Osteoblast (primary cell): Measurements from ENCODE around the gene MEIS1. TPM values are rescaled to one million over a fixed set of nuclear protein-coding genes. Genes with fewer than 3 reads are reported as not detected.
A peak's percentile ranks its signal among the peaks of the same experiment; 100 is the strongest.

Experiments used
- DNase-seq: peaks from one replicate; pipeline ENCODE4 v3.0.0; 2011; ENCODE audit warnings: low spot score, mixed read lengths; ENCODE audit not compliant: insufficient read length; ENCODE audit errors: missing footprints
- H2AFZ ChIP-seq: 2 replicates; pipeline ENCODE4 v1.6.0; 2011; ENCODE audit warnings: mild to moderate bottlenecking, low read length
- H3K27ac ChIP-seq: 2 replicates; pipeline ENCODE4 v1.5.1; 2011; ENCODE audit warnings: mild to moderate bottlenecking, low read depth, low read length, moderate library complexity
- H3K27me3 ChIP-seq: 2 replicates; pipeline ENCODE4 v1.6.0; 2012; ENCODE audit warnings: mild to moderate bottlenecking, control low read depth, inconsistent platforms, low read length, moderate library complexity; ENCODE audit not compliant: insufficient read depth
- H3K36me3 ChIP-seq: 2 replicates; pipeline ENCODE4 v1.5.1; 2011; ENCODE audit warnings: mild to moderate bottlenecking, low read length, control low read depth, moderate library complexity; ENCODE audit not compliant: insufficient read depth
- H3K4me1 ChIP-seq: 2 replicates; pipeline ENCODE4 v1.5.1; 2011; ENCODE audit warnings: mild to moderate bottlenecking, low read length, control low read depth, moderate library complexity; ENCODE audit not compliant: insufficient read depth
- H3K4me2 ChIP-seq: 2 replicates; pipeline ENCODE4 v1.6.0; 2011; ENCODE audit warnings: mild to moderate bottlenecking, low read length; ENCODE audit not compliant: insufficient read depth
- H3K4me3 ChIP-seq: fragments of 200-600 bp; sonication (generic); 3 replicates; pipeline ENCODE4 v1.5.1; 2012; ENCODE audit warnings: mild to moderate bottlenecking, low read length, inconsistent platforms; ENCODE audit not compliant: insufficient read depth
- H3K79me2 ChIP-seq: 2 replicates; pipeline ENCODE4 v1.6.0; 2012; ENCODE audit warnings: mild to moderate bottlenecking, low read length, control low read depth, inconsistent platforms; ENCODE audit not compliant: insufficient read depth
- H3K9me3 ChIP-seq: 2 replicates; pipeline ENCODE4 v1.5.1; 2011; ENCODE audit warnings: low read depth, low read length, control low read depth
- H4K20me1 ChIP-seq: 2 replicates; pipeline ENCODE4 v1.6.0; 2012; ENCODE audit warnings: mild to moderate bottlenecking, low read length, control low read depth; ENCODE audit not compliant: insufficient read depth
- CTCF ChIP-seq: IDR thresholded peaks from 2 replicates; pipeline ENCODE4 v1.5.1; 2011; ENCODE audit warnings: mild to moderate bottlenecking, low read depth, low read length, moderate library complexity; ENCODE audit errors: extremely low read depth
- total RNA-seq: library from RNA; depleted of rRNA; stranded (reverse); fragments of >200 nt; gene quantifications from 2 replicates; pipeline ENCODE4 v1.2.3, GENCODE V29; 2012

The MEIS1 gene
- total RNA-seq, 1 donor = 11.9 TPM

GRCh38 chr2:66594001-66594400 lies 159.1 kb downstream of the MEIS1 start:
- no peak overlapping the region for H3K4me2 ChIP-seq
- no peak overlapping the region for H3K4me3 ChIP-seq
- no peaks in the 10 kb centered on the region for H3K9me3 ChIP-seq
- no peaks in the 10 kb centered on the region for H3K4me1 ChIP-seq
- no peaks in the 10 kb centered on the region for H3K79me2 ChIP-seq
- no peaks in the 10 kb centered on the region for H3K36me3 ChIP-seq
- H4K20me1 ChIP-seq = no peaks in the 10 kb centered on the region
- no peak for DNase-seq
- H3K27me3 ChIP-seq = no peaks in the 10 kb centered on the region
- no peak for TF ChIP-seq CTCF
- H2AFZ ChIP-seq = no peak overlapping the region
- no peak overlapping the region for H3K27ac ChIP-seq

GRCh38 chr2:66595556-66595955 lies 160.6 kb downstream of the MEIS1 start:
- Histone ChIP-seq H3K27me3 (no peaks in the 10 kb centered on the region), H3K36me3 (no peaks in the 10 kb centered on the region), H2AFZ (no peak overlapping the region), H3K27ac (no peak overlapping the region), H3K9me3 (no peaks in the 10 kb centered on the region), H3K4me2 (no peak overlapping the region), H3K4me1 (no peaks in the 10 kb centered on the region), H3K4me3 (no peak overlapping the region), H3K79me2 (no peaks in the 10 kb centered on the region), H4K20me1 (no peaks in the 10 kb centered on the region)
- TF ChIP-seq CTCF = no peak
- DNase-seq = no peak

GRCh38 chr2:66596256-66596655 lies 161.3 kb downstream of the MEIS1 start:
- no peaks in the 10 kb centered on the region for H3K9me3 ChIP-seq
- peak; percentile 70 for DNase-seq
- no peaks in the 10 kb centered on the region for H3K4me1 ChIP-seq
- no peaks in the 10 kb centered on the region for H3K79me2 ChIP-seq
- no peak for TF ChIP-seq CTCF
- no peaks in the 10 kb centered on the region for H3K27me3 ChIP-seq
- no peak overlapping the region for H3K4me2 ChIP-seq
- no peak overlapping the region for H2AFZ ChIP-seq
- no peak overlapping the region for H3K4me3 ChIP-seq
- no peaks in the 10 kb centered on the region for H4K20me1 ChIP-seq
- no peak overlapping the region for H3K27ac ChIP-seq
- no peaks in the 10 kb centered on the region for H3K36me3 ChIP-seq

GRCh38 chr2:66601624-66602023 lies 166.7 kb downstream of the MEIS1 start:
- no peaks in the 10 kb centered on the region for H3K9me3 ChIP-seq
- no peak overlapping the region for H3K4me3 ChIP-seq
- H2AFZ ChIP-seq = no peak overlapping the region
- H3K36me3 ChIP-seq = no peaks in the 10 kb centered on the region
- no peaks in the 10 kb centered on the region for H3K27me3 ChIP-seq
- H3K4me2 ChIP-seq = no peak overlapping the region
- no peak overlapping the region for H3K27ac ChIP-seq
- no peak for TF ChIP-seq CTCF
- DNase-seq = no peak
- no peaks in the 10 kb centered on the region for H3K79me2 ChIP-seq
- no peaks in the 10 kb centered on the region for H3K4me1 ChIP-seq
- no peaks in the 10 kb centered on the region for H4K20me1 ChIP-seq
